HEK293 (cell line): ENCODE results near the gene MMD2.

Source experiments
- GFI1B ChIP-seq: fragments of 450-650 bp; formaldehyde crosslinking; IDR thresholded peaks from 2 replicates; pipeline ENCODE4 v1.5.1; 2016; ENCODE audit warnings: missing biosample characterization, missing genetic modification characterization
- KLF1 ChIP-seq: fragments of 450-650 bp; formaldehyde crosslinking; IDR thresholded peaks from 2 replicates; pipeline ENCODE4 v1.5.1; 2016; ENCODE audit warnings: missing biosample characterization, missing genetic modification characterization
- MEIS1 ChIP-seq: sonication (generic); formaldehyde crosslinking; IDR thresholded peaks from 2 replicates; pipeline ENCODE4 v1.8.1; 2022; ENCODE audit warnings: missing genetic modification reagents, mild to moderate bottlenecking, borderline replicate concordance
- SALL2 ChIP-seq: fragments of 450-650 bp; formaldehyde crosslinking; IDR thresholded peaks from 2 replicates; pipeline ENCODE4 v1.5.0; 2017; ENCODE audit warnings: missing biosample characterization, mild to moderate bottlenecking, missing genetic modification characterization, borderline replicate concordance
- YY2 ChIP-seq: fragments of 450-650 bp; formaldehyde crosslinking; IDR thresholded peaks from 2 replicates; pipeline ENCODE4 v1.5.1; 2016; ENCODE audit warnings: missing biosample characterization, missing genetic modification characterization
- ZNF114 ChIP-seq: fragments of 450-650 bp; formaldehyde crosslinking; IDR thresholded peaks from 2 replicates; pipeline ENCODE4 v1.5.0; 2017; ENCODE audit warnings: missing biosample characterization, missing genetic modification characterization
- ZNF121 ChIP-seq: fragments of 450-650 bp; formaldehyde crosslinking; IDR thresholded peaks from 2 replicates; pipeline ENCODE4 v1.5.1; 2016; ENCODE audit warnings: missing biosample characterization, missing genetic modification characterization
- ZNF169 ChIP-seq: fragments of 450-650 bp; formaldehyde crosslinking; IDR thresholded peaks from 2 replicates; pipeline ENCODE4 v1.5.1; 2016; ENCODE audit warnings: missing biosample characterization, missing genetic modification characterization
- ZNF274 ChIP-seq, 2 experiments: fragments of 200-500 bp in 1 of 2; fragments of 450-650 bp in 1 of 2; sonication (Bioruptor generic) in 1 of 2; formaldehyde crosslinking in 1 of 2; IDR thresholded peaks; 2 replicates each; pipeline versions ENCODE4 v1.5.1 to v1.6.1; 2014 to 2016; ENCODE audit warnings: borderline replicate concordance in 1 of 2, inconsistent platforms in 1 of 2, low read length in 1 of 2, missing biosample characterization in 1 of 2, missing genetic modification characterization in 1 of 2
- ZNF280D ChIP-seq: fragments of 450-650 bp; formaldehyde crosslinking; IDR thresholded peaks from 2 replicates; pipeline ENCODE4 v1.5.1; 2016; ENCODE audit warnings: missing biosample characterization, missing genetic modification characterization
- ZNF354C ChIP-seq: fragments of 450-650 bp; formaldehyde crosslinking; IDR thresholded peaks from 2 replicates; pipeline ENCODE4 v1.5.1; 2016; ENCODE audit warnings: missing biosample characterization, missing genetic modification characterization, low read depth, borderline replicate concordance
- ZNF423 ChIP-seq: fragments of 450-650 bp; formaldehyde crosslinking; IDR thresholded peaks from 2 replicates; pipeline ENCODE4 v1.5.1; 2016; ENCODE audit warnings: missing biosample characterization, missing genetic modification characterization
- ZNF513 ChIP-seq: fragments of 450-650 bp; IDR thresholded peaks from 2 replicates; pipeline ENCODE4 v1.5.1; 2018; ENCODE audit warnings: missing biosample characterization, missing genetic modification characterization
- ZNF549 ChIP-seq: fragments of 450-650 bp; IDR thresholded peaks from 2 replicates; pipeline ENCODE4 v1.5.1; 2018; ENCODE audit warnings: missing biosample characterization, missing genetic modification characterization, mild to moderate bottlenecking, inconsistent platforms, moderate library complexity
- ZNF600 ChIP-seq: fragments of 450-650 bp; formaldehyde crosslinking; IDR thresholded peaks from 2 replicates; pipeline ENCODE4 v1.5.1; 2016; ENCODE audit warnings: missing biosample characterization, missing genetic modification characterization
- ZNF629 ChIP-seq: fragments of 450-650 bp; formaldehyde crosslinking; IDR thresholded peaks from 2 replicates; pipeline ENCODE4 v1.5.1; 2017; ENCODE audit warnings: missing biosample characterization, missing genetic modification characterization
- ZNF639 ChIP-seq: fragments of 450-650 bp; formaldehyde crosslinking; IDR thresholded peaks from 2 replicates; pipeline ENCODE4 v1.5.1; 2016; ENCODE audit warnings: missing biosample characterization, missing genetic modification characterization
- ZNF792 ChIP-seq: fragments of 450-650 bp; formaldehyde crosslinking; IDR thresholded peaks from 2 replicates; pipeline ENCODE4 v1.5.1; 2016; ENCODE audit warnings: missing biosample characterization, missing genetic modification characterization
- ZNF830 ChIP-seq: fragments of 450-650 bp; IDR thresholded peaks from 2 replicates; pipeline ENCODE4 v1.5.0; 2018; ENCODE audit warnings: missing biosample characterization, missing genetic modification characterization, low read depth, mild to moderate bottlenecking, moderate library complexity
- ZXDB ChIP-seq: fragments of 450-650 bp; formaldehyde crosslinking; IDR thresholded peaks from 2 replicates; pipeline ENCODE4 v1.5.1; 2016; ENCODE audit warnings: missing biosample characterization, missing genetic modification characterization
- TF ChIP-seq, protein P1 (sequence below): fragments of 450-650 bp; formaldehyde crosslinking; IDR thresholded peaks from 2 replicates; pipeline ENCODE4 v1.5.1; 2016; ENCODE audit warnings: missing biosample characterization, missing genetic modification characterization
- TF ChIP-seq, protein P2 (sequence below): fragments of 450-650 bp; formaldehyde crosslinking; conservative IDR thresholded peaks from 2 replicates; pipeline ENCODE4 v1.5.1; 2016; ENCODE audit warnings: low read depth, missing biosample characterization, missing genetic modification characterization
- TF ChIP-seq, protein P3 (sequence below): fragments of 450-650 bp; formaldehyde crosslinking; IDR thresholded peaks from 2 replicates; pipeline ENCODE4 v1.5.1; 2016; ENCODE audit warnings: missing biosample characterization, missing genetic modification characterization

Gene MMD2

GRCh38 chr7:4973728-4974198 lies 14.8 kb upstream of the MMD2 start (continued):
- TF ChIP-seq, protein P1, sequence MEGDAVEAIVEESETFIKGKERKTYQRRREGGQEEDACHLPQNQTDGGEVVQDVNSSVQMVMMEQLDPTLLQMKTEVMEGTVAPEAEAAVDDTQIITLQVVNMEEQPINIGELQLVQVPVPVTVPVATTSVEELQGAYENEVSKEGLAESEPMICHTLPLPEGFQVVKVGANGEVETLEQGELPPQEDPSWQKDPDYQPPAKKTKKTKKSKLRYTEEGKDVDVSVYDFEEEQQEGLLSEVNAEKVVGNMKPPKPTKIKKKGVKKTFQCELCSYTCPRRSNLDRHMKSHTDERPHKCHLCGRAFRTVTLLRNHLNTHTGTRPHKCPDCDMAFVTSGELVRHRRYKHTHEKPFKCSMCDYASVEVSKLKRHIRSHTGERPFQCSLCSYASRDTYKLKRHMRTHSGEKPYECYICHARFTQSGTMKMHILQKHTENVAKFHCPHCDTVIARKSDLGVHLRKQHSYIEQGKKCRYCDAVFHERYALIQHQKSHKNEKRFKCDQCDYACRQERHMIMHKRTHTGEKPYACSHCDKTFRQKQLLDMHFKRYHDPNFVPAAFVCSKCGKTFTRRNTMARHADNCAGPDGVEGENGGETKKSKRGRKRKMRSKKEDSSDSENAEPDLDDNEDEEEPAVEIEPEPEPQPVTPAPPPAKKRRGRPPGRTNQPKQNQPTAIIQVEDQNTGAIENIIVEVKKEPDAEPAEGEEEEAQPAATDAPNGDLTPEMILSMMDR (tag by site-specific recombination): peak; percentile 87
- TF ChIP-seq, protein P2, sequence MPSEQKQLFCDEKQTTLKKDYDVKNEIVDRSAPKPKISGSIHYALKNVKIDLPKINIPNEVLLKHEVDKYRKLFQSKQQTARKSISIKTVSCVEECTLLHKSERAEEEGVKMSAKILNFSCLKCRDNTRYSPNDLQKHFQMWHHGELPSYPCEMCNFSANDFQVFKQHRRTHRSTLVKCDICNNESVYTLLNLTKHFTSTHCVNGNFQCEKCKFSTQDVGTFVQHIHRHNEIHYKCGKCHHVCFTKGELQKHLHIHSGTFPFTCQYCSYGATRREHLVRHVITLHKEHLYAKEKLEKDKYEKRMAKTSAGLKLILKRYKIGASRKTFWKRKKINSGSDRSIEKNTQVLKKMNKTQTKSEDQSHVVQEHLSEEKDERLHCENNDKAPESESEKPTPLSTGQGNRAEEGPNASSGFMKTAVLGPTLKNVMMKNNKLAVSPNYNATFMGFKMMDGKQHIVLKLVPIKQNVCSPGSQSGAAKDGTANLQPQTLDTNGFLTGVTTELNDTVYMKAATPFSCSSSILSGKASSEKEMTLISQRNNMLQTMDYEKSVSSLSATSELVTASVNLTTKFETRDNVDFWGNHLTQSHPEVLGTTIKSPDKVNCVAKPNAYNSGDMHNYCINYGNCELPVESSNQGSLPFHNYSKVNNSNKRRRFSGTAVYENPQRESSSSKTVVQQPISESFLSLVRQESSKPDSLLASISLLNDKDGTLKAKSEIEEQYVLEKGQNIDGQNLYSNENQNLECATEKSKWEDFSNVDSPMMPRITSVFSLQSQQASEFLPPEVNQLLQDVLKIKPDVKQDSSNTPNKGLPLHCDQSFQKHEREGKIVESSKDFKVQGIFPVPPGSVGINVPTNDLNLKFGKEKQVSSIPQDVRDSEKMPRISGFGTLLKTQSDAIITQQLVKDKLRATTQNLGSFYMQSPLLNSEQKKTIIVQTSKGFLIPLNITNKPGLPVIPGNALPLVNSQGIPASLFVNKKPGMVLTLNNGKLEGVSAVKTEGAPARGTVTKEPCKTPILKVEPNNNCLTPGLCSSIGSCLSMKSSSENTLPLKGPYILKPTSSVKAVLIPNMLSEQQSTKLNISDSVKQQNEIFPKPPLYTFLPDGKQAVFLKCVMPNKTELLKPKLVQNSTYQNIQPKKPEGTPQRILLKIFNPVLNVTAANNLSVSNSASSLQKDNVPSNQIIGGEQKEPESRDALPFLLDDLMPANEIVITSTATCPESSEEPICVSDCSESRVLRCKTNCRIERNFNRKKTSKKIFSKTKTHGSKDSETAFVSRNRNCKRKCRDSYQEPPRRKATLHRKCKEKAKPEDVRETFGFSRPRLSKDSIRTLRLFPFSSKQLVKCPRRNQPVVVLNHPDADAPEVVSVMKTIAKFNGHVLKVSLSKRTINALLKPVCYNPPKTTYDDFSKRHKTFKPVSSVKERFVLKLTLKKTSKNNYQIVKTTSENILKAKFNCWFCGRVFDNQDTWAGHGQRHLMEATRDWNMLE (tag by site-specific recombination): 0 out of 2 replicates have a peak, but pooled peaks have one; percentile 34
- no peak for TF ChIP-seq ZNF274 (IDR thresholded peaks at IDR 0.05; ENCODE audit: low read length)
- no peak for TF ChIP-seq ZNF274 (tag by site-specific recombination; IDR thresholded peaks at IDR 0.05; ENCODE audit: borderline replicate concordance)
- TF ChIP-seq ZNF830 (tag by site-specific recombination): no peak
- no peak for TF ChIP-seq ZXDB (tag by site-specific recombination)
- no peak for TF ChIP-seq ZNF169 (tag by site-specific recombination)
- 0 out of 2 replicates have a peak, but pooled peaks have one; percentile 39 for TF ChIP-seq ZNF629
- TF ChIP-seq, protein P3, sequence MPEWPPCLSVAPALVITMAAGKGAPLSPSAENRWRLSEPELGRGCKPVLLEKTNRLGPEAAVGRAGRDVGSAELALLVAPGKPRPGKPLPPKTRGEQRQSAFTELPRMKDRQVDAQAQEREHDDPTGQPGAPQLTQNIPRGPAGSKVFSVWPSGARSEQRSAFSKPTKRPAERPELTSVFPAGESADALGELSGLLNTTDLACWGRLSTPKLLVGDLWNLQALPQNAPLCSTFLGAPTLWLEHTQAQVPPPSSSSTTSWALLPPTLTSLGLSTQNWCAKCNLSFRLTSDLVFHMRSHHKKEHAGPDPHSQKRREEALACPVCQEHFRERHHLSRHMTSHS (tag by site-specific recombination): no peak
- no peak for TF ChIP-seq KLF1 (tag by site-specific recombination)
- TF ChIP-seq ZNF792 (tag by site-specific recombination): no peak
- TF ChIP-seq ZNF121 (tag by site-specific recombination): no peak
- TF ChIP-seq ZNF354C: no peak
- TF ChIP-seq ZNF114 (tag by site-specific recombination): no peak
- no peak for TF ChIP-seq ZNF549 (tag by site-specific recombination)
- no peak for TF ChIP-seq ZNF280D (tag by site-specific recombination)
- no peak for TF ChIP-seq SALL2 (tag by site-specific recombination)
- no peak for TF ChIP-seq MEIS1
- TF ChIP-seq GFI1B (tag by site-specific recombination): no peak
- TF ChIP-seq ZNF423 (tag by site-specific recombination): no peak
- TF ChIP-seq ZNF600: no peak
- TF ChIP-seq ZNF639 (tag by site-specific recombination): no peak
- TF ChIP-seq ZNF513 (tag by site-specific recombination): no peak
- no peak for TF ChIP-seq YY2
